ENCODE measurements around the gene SPAG5. TPM values are rescaled to one million over a fixed set of nuclear protein-coding genes. Genes with fewer than 3 reads are reported as not detected.
"Not testable (repeated sequence)": the region's sequence is repeated elsewhere in the genome, so short reads cannot be mapped to it uniquely, and the experiment has no call there.

SPAG5 gene
- polyA plus RNA-seq, 3 donors from 2014 or later, result 0.73 to 4.1 (median 3.2) TPM

GRCh38 chr17:28623696-28624095 lies 24.9 kb upstream of the SPAG5 start:
- Mint-ChIP-seq H3K36me3 (peaks cover 19 to 59% (median 54%) of the 10 kb centered on the region in 3 donors), H3K27ac (no peak overlapping the region), H3K4me3 (no peak overlapping the region), H3K27me3 (ENCODE audit: low read depth in 3 of 3) (no peaks in the 10 kb centered on the region), H3K9me3 (no peaks in the 10 kb centered on the region), H3K4me1 (peaks cover 0 to 2% of the 10 kb centered on the region in 2 donors)
- DNase-seq, result no peak

- Mint-ChIP-seq H3K36me3 (peaks cover 18 to 61% (median 55%) of the 10 kb centered on the region in 3 donors), H3K4me1 (peaks cover 0 to 2% of the 10 kb centered on the region in 2 donors), H3K27ac (peak overlapping the region in 1 of 6 donors; percentile 27)
Measured at GRCh38 chr17:28622186-28622585, 23.4 kb upstream of the SPAG5 start.

GRCh38 chr17:28620010-28620409 lies 21.2 kb upstream of the SPAG5 start:
- Mint-ChIP-seq H3K4me3 (no peak overlapping the region), H3K36me3 (peaks cover 32 to 71% (median 62%) of the 10 kb centered on the region in 3 donors), H3K27ac (peak overlapping the region in 1 of 6 donors; percentile 14), H3K27me3 (ENCODE audit: low read depth in 3 of 3) (no peaks in the 10 kb centered on the region), H3K4me1 (no peaks in the 10 kb centered on the region), H3K9me3 (no peaks in the 10 kb centered on the region)
- DNase-seq, result no peak

More at GRCh38 chr17:28622186-28622585, 23.4 kb upstream of the SPAG5 start:
- Mint-ChIP-seq H3K27me3 (ENCODE audit: low read depth in 3 of 3) (no peaks in the 10 kb centered on the region), H3K4me3 (no peak overlapping the region), H3K9me3 (no peaks in the 10 kb centered on the region)
- no peak for DNase-seq

GRCh38 chr17:28618464-28618863 lies 19.6 kb upstream of the SPAG5 start:
- Mint-ChIP-seq H3K4me1 (no peaks in the 10 kb centered on the region), H3K4me3 (no peak overlapping the region), H3K36me3 (peaks cover 37 to 72% (median 59%) of the 10 kb centered on the region in 3 donors), H3K9me3 (no peaks in the 10 kb centered on the region), H3K27me3 (ENCODE audit: low read depth in 3 of 3) (no peaks in the 10 kb centered on the region), H3K27ac (no peak overlapping the region)
- DNase-seq, result no peak

- DNase-seq, result no peak
- Mint-ChIP-seq H3K9me3 (no peaks in the 10 kb centered on the region), H3K27me3 (ENCODE audit: low read depth in 3 of 3) (peaks cover 0 to 2% (median 0%) of the 10 kb centered on the region in 3 donors), H3K4me1 (no peaks in the 10 kb centered on the region), H3K27ac (no peak overlapping the region), H3K4me3 (no peak overlapping the region), H3K36me3 (peaks cover 28 to 56% (median 43%) of the 10 kb centered on the region in 3 donors)
Measured at GRCh38 chr17:28616281-28616680, 17.5 kb upstream of the SPAG5 start.

- H3K36me3 Mint-ChIP-seq, result peaks cover 22 to 53% (median 36%) of the 10 kb centered on the region in 3 donors
- peak overlapping the region in 1 of 6 donors; percentile 7 for H3K27ac Mint-ChIP-seq
- H3K4me1 Mint-ChIP-seq, result no peaks in the 10 kb centered on the region
- peaks cover 0 to 2% (median 0%) of the 10 kb centered on the region in 3 donors for H3K27me3 Mint-ChIP-seq (ENCODE audit: low read depth in 3 of 3)
- no peak overlapping the region for H3K4me3 Mint-ChIP-seq
- no peak for DNase-seq
- no peaks in the 10 kb centered on the region for H3K9me3 Mint-ChIP-seq
Measured at GRCh38 chr17:28615260-28615940, 16.6 kb upstream of the SPAG5 start.

- peaks cover 0 to 2% (median 0%) of the 10 kb centered on the region in 3 donors for H3K27me3 Mint-ChIP-seq (ENCODE audit: low read depth in 3 of 3)
- H3K27ac Mint-ChIP-seq, result peak within 1 kb of the TSS in 3 of 6 donors; percentile 32 to 71 (median 48)
- DNase-seq, result no peak
- H3K9me3 Mint-ChIP-seq, result no peaks in the 10 kb centered on the region
- no peak within 1 kb of the TSS for H3K4me3 Mint-ChIP-seq
- no peaks in the 10 kb centered on the region for H3K4me1 Mint-ChIP-seq
- H3K36me3 Mint-ChIP-seq, result peaks cover 22 to 46% (median 30%) of the 10 kb centered on the region in 3 donors
Measured at GRCh38 chr17:28613931-28614381, 15.1 kb upstream of the SPAG5 start, which contains the start of gene RSKR. TSS of gene RSKR (minus strand) at chr17:28614185. CDS start at chr17:28614161, 24 bp downstream.

- Mint-ChIP-seq H3K36me3 (peaks cover 22 to 40% (median 24%) of the 10 kb centered on the region in 3 donors), H3K27ac (peak overlapping the region in 1 of 6 donors; percentile 32), H3K4me1 (no peaks in the 10 kb centered on the region), H3K27me3 (ENCODE audit: low read depth in 3 of 3) (peaks cover 0 to 2% (median 0%) of the 10 kb centered on the region in 3 donors), H3K4me3 (no peak overlapping the region), H3K9me3 (no peaks in the 10 kb centered on the region)
- DNase-seq, result peak; percentile 30 to 36 (median 32)
Measured at GRCh38 chr17:28612936-28613872, 14.4 kb upstream of the SPAG5 start.

GRCh38 chr17:28612531-28612930 lies 13.7 kb upstream of the SPAG5 start:
- Mint-ChIP-seq H3K9me3 (no peaks in the 10 kb centered on the region), H3K27me3 (ENCODE audit: low read depth in 3 of 3) (peaks cover 0 to 2% (median 0%) of the 10 kb centered on the region in 3 donors), H3K4me1 (no peaks in the 10 kb centered on the region), H3K36me3 (peaks cover 22 to 39% (median 24%) of the 10 kb centered on the region in 3 donors), H3K27ac (peak overlapping the region in 2 of 6 donors; percentile 1 to 58), H3K4me3 (no peak overlapping the region)
- no peak for DNase-seq

- no peaks in the 10 kb centered on the region for H3K4me1 Mint-ChIP-seq
- H3K36me3 Mint-ChIP-seq, result peaks cover 7 to 18% (median 13%) of the 10 kb centered on the region in 3 donors
- H3K27me3 Mint-ChIP-seq (ENCODE audit: low read depth in 3 of 3), result peaks cover 0 to 2% (median 0%) of the 10 kb centered on the region in 3 donors
- peak overlapping the region in 3 of 6 donors; percentile 1 to 36 (median 22) for H3K27ac Mint-ChIP-seq
- DNase-seq, result no peak
- no peak overlapping the region for H3K4me3 Mint-ChIP-seq
- no peaks in the 10 kb centered on the region for H3K9me3 Mint-ChIP-seq
Measured at GRCh38 chr17:28610376-28610775, 11.6 kb upstream of the SPAG5 start.

- not testable (repeated sequence) for H3K27ac Mint-ChIP-seq; H3K4me3 Mint-ChIP-seq; H3K36me3 Mint-ChIP-seq; H3K9me3 Mint-ChIP-seq; H3K27me3 Mint-ChIP-seq (ENCODE audit: low read depth in 3 of 3); DNase-seq
- H3K4me1 Mint-ChIP-seq, result peaks cover 6 to 10% of the 10 kb centered on the region in 2 donors
Measured at GRCh38 chr17:28604031-28604430, 5.2 kb upstream of the SPAG5 start.

GRCh38 chr17:28599311-28600184 lies 723 bp upstream of the SPAG5 start:
- no peaks in the 10 kb centered on the region for H3K9me3 Mint-ChIP-seq
- H3K27me3 Mint-ChIP-seq (ENCODE audit: low read depth in 3 of 3), result peaks cover 2 to 13% (median 6%) of the 10 kb centered on the region in 3 donors
- H3K27ac Mint-ChIP-seq, result peak overlapping the region; percentile 97 to 99 (median 99)
- no peaks in the 10 kb centered on the region for H3K36me3 Mint-ChIP-seq
- peak overlapping the region; percentile 89 to 99 (median 97) for H3K4me3 Mint-ChIP-seq
- H3K4me1 Mint-ChIP-seq, result peaks cover 17 to 28% of the 10 kb centered on the region in 2 donors
- DNase-seq, result peak; percentile 56 to 70 (median 63)

- H3K9me3 Mint-ChIP-seq, result no peaks in the 10 kb centered on the region
- no peaks in the 10 kb centered on the region for H3K36me3 Mint-ChIP-seq
- H3K4me1 Mint-ChIP-seq, result peaks cover 17 to 28% of the 10 kb centered on the region in 2 donors
- no peak for DNase-seq
- peaks cover 2 to 13% (median 6%) of the 10 kb centered on the region in 3 donors for H3K27me3 Mint-ChIP-seq (ENCODE audit: low read depth in 3 of 3)
- peak overlapping the region; percentile 97 to 99 (median 99) for H3K27ac Mint-ChIP-seq
- peak overlapping the region; percentile 89 to 99 (median 97) for H3K4me3 Mint-ChIP-seq
Measured at GRCh38 chr17:28598389-28598788, 436 bp downstream of the SPAG5 start.

All from immature natural killer cell (primary cell).